ENCODE results near the gene PGGHG. TPM values are rescaled to one million over a fixed set of nuclear protein-coding genes. Genes with fewer than 3 reads are reported as not detected.

PGGHG gene
- total RNA-seq, 1 donor from 2014 or later: 69.7 TPM

GRCh38 chr11:279966-280705 lies 8.8 kb upstream of the PGGHG start:
- H3K9me3 Mint-ChIP-seq (ENCODE audit: unreplicated experiment): peaks cover 4% of the 10 kb centered on the region
- H3K27me3 Mint-ChIP-seq (ENCODE audit: unreplicated experiment): peaks cover 22% of the 10 kb centered on the region
- H3K4me3 Mint-ChIP-seq (ENCODE audit: unreplicated experiment): no peak overlapping the region
- peak; percentile 57 for DNase-seq (ENCODE audit: low spot score)
- H3K36me3 Mint-ChIP-seq (ENCODE audit: low read depth, unreplicated experiment): peaks cover 5% of the 10 kb centered on the region
- no peak overlapping the region for H3K27ac Mint-ChIP-seq (ENCODE audit: unreplicated experiment)
- TF ChIP-seq, protein P1, sequence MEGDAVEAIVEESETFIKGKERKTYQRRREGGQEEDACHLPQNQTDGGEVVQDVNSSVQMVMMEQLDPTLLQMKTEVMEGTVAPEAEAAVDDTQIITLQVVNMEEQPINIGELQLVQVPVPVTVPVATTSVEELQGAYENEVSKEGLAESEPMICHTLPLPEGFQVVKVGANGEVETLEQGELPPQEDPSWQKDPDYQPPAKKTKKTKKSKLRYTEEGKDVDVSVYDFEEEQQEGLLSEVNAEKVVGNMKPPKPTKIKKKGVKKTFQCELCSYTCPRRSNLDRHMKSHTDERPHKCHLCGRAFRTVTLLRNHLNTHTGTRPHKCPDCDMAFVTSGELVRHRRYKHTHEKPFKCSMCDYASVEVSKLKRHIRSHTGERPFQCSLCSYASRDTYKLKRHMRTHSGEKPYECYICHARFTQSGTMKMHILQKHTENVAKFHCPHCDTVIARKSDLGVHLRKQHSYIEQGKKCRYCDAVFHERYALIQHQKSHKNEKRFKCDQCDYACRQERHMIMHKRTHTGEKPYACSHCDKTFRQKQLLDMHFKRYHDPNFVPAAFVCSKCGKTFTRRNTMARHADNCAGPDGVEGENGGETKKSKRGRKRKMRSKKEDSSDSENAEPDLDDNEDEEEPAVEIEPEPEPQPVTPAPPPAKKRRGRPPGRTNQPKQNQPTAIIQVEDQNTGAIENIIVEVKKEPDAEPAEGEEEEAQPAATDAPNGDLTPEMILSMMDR (IDR thresholded peaks at IDR 0.05; ENCODE audit: unreplicated experiment): no peak
- no peaks in the 10 kb centered on the region for H3K4me1 Mint-ChIP-seq (ENCODE audit: unreplicated experiment)

DNA sequence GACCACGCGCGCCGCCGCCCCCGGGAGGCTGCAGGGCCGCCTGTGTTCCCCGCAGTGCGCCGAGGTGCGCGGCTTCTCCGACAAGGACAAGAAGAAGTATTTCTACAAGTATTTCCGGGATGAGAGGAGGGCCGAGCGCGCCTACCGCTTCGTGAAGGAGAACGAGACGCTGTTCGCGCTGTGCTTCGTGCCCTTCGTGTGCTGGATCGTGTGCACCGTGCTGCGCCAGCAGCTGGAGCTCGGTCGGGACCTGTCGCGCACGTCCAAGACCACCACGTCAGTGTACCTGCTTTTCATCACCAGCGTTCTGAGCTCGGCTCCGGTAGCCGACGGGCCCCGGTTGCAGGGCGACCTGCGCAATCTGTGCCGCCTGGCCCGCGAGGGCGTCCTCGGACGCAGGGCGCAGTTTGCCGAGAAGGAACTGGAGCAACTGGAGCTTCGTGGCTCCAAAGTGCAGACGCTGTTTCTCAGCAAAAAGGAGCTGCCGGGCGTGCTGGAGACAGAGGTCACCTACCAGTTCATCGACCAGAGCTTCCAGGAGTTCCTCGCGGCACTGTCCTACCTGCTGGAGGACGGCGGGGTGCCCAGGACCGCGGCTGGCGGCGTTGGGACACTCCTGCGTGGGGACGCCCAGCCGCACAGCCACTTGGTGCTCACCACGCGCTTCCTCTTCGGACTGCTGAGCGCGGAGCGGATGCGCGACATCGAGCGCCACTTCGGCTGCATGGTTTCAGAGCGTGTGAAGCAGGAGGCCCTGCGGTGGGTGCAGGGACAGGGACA lies 8.0 kb upstream of the PGGHG start:
- no peaks in the 10 kb centered on the region for H3K4me1 Mint-ChIP-seq (ENCODE audit: unreplicated experiment)
- H3K27ac Mint-ChIP-seq (ENCODE audit: unreplicated experiment): no peak overlapping the region
- peaks cover 5% of the 10 kb centered on the region for H3K36me3 Mint-ChIP-seq (ENCODE audit: low read depth, unreplicated experiment)
- TF ChIP-seq, protein P1 (IDR thresholded peaks at IDR 0.05; ENCODE audit: unreplicated experiment): no peak
- DNase-seq (ENCODE audit: low spot score): no peak
- no peak overlapping the region for H3K4me3 Mint-ChIP-seq (ENCODE audit: unreplicated experiment)
- peaks cover 22% of the 10 kb centered on the region for H3K27me3 Mint-ChIP-seq (ENCODE audit: unreplicated experiment)
- H3K9me3 Mint-ChIP-seq (ENCODE audit: unreplicated experiment): peaks cover 4% of the 10 kb centered on the region

GRCh38 chr11:281486-282161 lies 7.3 kb upstream of the PGGHG start:
- Mint-ChIP-seq H3K27ac (ENCODE audit: unreplicated experiment) (peak overlapping the region; percentile 74), H3K36me3 (ENCODE audit: low read depth, unreplicated experiment) (peaks cover 5% of the 10 kb centered on the region)
- DNase-seq (ENCODE audit: low spot score): no peak

DNA sequence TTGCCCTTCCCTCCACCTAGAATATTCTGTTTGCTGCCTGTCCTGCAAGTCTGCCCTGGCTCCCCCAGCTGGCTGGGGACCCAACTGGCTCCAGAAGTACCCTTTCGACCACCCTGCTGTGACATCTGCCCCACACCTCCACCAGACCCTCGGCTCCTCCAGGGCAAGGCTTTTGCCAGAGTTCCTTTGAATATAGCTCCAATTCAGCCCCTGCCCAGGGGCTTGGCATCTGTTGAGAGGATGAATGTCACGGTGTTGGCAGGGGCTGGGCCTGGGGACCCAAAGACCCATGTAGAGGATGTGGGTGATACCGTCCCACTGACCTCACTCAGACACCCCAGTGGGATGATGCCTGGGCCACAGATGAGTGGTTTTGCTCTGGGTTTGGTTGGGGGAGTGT lies 6.8 kb upstream of the PGGHG start:
- no peak for DNase-seq (ENCODE audit: low spot score)
- H3K36me3 Mint-ChIP-seq (ENCODE audit: low read depth, unreplicated experiment): peaks cover 5% of the 10 kb centered on the region
- TF ChIP-seq, protein P1 (IDR thresholded peaks at IDR 0.05; ENCODE audit: unreplicated experiment): no peak
- peak overlapping the region; percentile 42 for H3K4me3 Mint-ChIP-seq (ENCODE audit: unreplicated experiment)
- peak overlapping the region; percentile 74 for H3K27ac Mint-ChIP-seq (ENCODE audit: unreplicated experiment)
- peaks cover 28% of the 10 kb centered on the region for H3K27me3 Mint-ChIP-seq (ENCODE audit: unreplicated experiment)
- no peaks in the 10 kb centered on the region for H3K4me1 Mint-ChIP-seq (ENCODE audit: unreplicated experiment)
- H3K9me3 Mint-ChIP-seq (ENCODE audit: unreplicated experiment): peaks cover 4% of the 10 kb centered on the region

More at GRCh38 chr11:281486-282161, 7.3 kb upstream of the PGGHG start:
- H3K9me3 Mint-ChIP-seq (ENCODE audit: unreplicated experiment): peaks cover 4% of the 10 kb centered on the region
- peaks cover 23% of the 10 kb centered on the region for H3K27me3 Mint-ChIP-seq (ENCODE audit: unreplicated experiment)
- TF ChIP-seq, protein P1 (IDR thresholded peaks at IDR 0.05; ENCODE audit: unreplicated experiment): no peak
- peak overlapping the region; percentile 42 for H3K4me3 Mint-ChIP-seq (ENCODE audit: unreplicated experiment)
- H3K4me1 Mint-ChIP-seq (ENCODE audit: unreplicated experiment): no peaks in the 10 kb centered on the region

Data from endothelial cell (in vitro differentiated cells).